Adrenal gland (tissue), 5 donors: Measurements from ENCODE around the gene EIPR1.

Experiments used
- CTCF ChIP-seq, 6 experiments: fragments of 450-650 bp in 4 of 6; fragments of 200-600 bp in 2 of 6; sonication (generic) in 1 of 6; IDR thresholded peaks; 1 replicate in 5 of 6; 2 replicates in 1 of 6; pipeline versions ENCODE4 v1.5.1 to v1.8.0; 2016 to 2021; ENCODE audit warnings: antibody characterized with exemption in 6 of 6, mild to moderate bottlenecking in 2 of 6, moderate library complexity in 1 of 6
- POLR2A ChIP-seq, 2 donors: fragments of 450-650 bp; IDR thresholded peaks; one replicate each; pipeline ENCODE4 v1.6.1; 2017; ENCODE audit warnings: antibody characterized with exemption in 2 of 2, mild to moderate bottlenecking in 2 of 2, moderate library complexity in 1 of 2
- donor health status: DM: no; HTN: no; CAD: no.

GRCh38 chr2:3396920-3397559 lies 19.4 kb upstream of the EIPR1 start:
- TF ChIP-seq POLR2A (IDR thresholded peaks at IDR 0.05) (no peak), CTCF (IDR thresholded peaks at IDR 0.05) (no peak)
